A172 (cell line): ENCODE results near the gene SMAD3. TPM values are rescaled to one million over a fixed set of nuclear protein-coding genes. Genes with fewer than 3 reads are reported as not detected.

Experiments used
- DNase-seq: peaks from one replicate; pipeline ENCODE4 v3.0.0-alpha.2; 2015; ENCODE audit warnings: low spot score
- total RNA-seq: library from RNA; depleted of rRNA; stranded (reverse); fragments of >200 nt; shearing (Covaris generic); gene quantifications from 2 replicates; pipeline ENCODE4 v1.2.3, GENCODE V29; 2014

Gene SMAD3
- total RNA-seq, 1 experiment from 2014 or later, result 7.2 TPM

GRCh38 chr15:67179411-67179995, 114.1 kb downstream of the SMAD3 start:
- no peak for DNase-seq

- DNase-seq, result no peak
Measured at GRCh38 chr15:67180035-67180434, 114.6 kb downstream of the SMAD3 start.

DNA sequence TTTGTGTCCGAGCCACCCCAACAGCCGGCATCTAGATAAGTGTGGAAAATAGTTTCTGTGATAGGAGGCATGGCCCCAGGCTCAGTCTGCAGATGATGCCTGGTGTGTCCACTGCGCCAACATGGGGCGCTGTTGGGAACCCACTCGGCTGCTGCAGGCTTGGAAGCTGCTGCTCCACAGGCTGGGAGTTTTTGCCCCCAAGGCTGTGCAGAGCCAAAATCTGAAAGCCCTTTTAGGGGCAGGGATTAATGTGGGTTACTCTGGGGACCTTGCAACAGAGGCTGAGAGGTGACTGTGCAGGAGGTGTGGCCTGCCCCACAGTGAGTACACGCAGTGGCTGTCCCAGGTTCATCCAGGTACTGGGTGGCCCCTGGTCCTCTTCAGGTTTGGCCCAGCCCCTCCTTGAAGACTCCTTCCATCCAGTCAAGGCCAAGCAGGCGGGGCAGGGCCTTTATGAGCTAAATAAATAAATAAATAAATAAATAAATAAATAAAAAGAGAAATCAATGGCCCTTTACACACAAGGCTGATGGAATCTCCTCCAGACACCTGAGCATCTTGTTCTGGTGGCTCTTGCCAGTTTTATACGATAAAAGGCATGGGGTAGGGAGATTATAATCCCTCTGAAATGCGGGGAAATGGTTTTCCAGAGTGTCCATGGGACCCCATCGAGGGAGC, 115.3 kb downstream of the SMAD3 start:
- DNase-seq, result no peak

- DNase-seq, result no peak
Measured at GRCh38 chr15:67181221-67181639, 115.8 kb downstream of the SMAD3 start.

- DNase-seq, result no peak
Measured at GRCh38 chr15:67183443-67184169, 118.2 kb downstream of the SMAD3 start.

GRCh38 chr15:67184208-67184925, 119.0 kb downstream of the SMAD3 start:
- no peak for DNase-seq

- DNase-seq, result no peak
Measured at GRCh38 chr15:67185051-67185450, 119.6 kb downstream of the SMAD3 start.

DNA sequence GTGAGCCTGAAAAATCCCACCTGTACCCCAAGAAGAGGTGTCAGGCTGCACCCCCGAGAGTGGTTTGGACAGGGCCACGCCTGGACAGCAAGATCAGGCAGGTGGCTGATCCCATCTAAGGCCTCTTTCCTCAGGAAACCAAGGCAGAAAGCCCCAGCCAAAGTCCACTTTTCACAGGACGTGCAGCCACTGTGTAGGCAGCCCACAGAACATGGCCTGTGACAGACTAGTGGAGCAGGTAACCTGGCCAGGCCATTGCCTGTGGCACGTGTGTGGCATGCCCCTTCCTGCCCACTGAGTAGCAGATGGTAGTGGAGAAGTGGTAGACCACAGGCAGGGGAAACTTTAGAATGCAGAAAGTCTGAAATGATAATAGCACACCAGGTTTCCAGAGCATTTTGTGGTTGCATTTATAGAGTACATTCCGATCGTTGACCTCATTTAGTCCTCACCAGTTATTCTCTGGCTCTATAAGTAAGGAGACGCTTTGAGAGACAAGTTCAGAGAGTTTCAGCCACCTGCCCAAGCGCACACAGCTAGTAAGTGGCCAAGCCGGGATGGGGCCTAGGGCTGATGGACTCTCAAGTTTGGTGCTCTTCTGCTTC, 120.3 kb downstream of the SMAD3 start:
- DNase-seq, result peak; percentile 63

- DNase-seq, result no peak
Measured at GRCh38 chr15:67186226-67186649, 120.8 kb downstream of the SMAD3 start.

DNA sequence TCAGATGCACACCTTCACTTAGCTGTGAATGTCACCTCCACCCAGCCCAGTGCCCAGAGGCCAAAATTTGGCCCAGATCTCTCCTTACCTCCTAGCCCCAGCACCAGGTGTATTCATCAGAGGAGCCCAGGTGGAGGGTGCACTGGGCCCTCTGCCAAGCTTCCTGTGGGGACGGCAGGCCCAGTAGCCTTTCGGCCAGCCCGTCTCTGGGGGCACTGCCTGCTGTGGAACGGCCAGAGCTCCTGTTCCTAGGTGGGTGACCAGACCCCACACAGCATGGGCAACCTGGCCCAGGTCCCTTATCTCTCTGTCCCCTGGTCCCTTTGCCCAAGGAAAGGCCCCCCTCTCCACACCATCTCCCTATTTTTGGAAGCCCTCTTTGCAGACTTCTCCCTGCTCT, 121.3 kb downstream of the SMAD3 start:
- no peak for DNase-seq

GRCh38 chr15:67187351-67187854, 122.0 kb downstream of the SMAD3 start:
- DNase-seq, result no peak

DNA sequence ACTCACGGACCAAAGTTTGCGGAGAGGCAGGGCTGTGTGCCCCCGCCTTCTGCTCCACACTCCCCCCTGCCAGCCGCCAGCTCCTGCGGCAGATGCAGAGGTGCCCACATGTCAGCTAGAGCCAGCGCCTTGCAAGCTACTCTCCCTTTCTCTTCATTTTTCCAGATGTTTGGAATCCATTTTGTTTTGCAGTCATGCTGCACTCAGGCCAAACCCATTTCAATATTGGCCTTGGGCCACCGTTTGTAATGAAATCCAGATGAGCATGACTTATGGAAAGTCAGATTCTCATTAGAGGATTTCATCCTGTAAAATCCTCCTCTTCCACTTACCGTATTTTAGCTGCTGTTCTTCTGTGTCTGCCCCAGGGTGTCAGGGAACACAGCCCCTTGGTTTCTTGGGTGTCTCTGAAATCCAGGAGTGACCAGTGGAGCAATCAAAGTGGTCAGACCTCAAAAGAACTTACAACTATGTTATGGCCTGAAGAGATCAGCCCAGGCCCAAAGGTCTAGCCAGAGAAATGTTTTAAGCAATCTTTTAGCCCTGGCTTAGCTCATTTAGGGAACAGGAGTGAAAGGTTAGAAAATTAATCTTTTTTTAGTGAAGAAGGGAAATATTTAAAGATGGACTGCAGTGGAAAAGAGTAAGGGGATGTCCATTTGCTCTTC, 123.3 kb downstream of the SMAD3 start:
- no peak for DNase-seq

DNA sequence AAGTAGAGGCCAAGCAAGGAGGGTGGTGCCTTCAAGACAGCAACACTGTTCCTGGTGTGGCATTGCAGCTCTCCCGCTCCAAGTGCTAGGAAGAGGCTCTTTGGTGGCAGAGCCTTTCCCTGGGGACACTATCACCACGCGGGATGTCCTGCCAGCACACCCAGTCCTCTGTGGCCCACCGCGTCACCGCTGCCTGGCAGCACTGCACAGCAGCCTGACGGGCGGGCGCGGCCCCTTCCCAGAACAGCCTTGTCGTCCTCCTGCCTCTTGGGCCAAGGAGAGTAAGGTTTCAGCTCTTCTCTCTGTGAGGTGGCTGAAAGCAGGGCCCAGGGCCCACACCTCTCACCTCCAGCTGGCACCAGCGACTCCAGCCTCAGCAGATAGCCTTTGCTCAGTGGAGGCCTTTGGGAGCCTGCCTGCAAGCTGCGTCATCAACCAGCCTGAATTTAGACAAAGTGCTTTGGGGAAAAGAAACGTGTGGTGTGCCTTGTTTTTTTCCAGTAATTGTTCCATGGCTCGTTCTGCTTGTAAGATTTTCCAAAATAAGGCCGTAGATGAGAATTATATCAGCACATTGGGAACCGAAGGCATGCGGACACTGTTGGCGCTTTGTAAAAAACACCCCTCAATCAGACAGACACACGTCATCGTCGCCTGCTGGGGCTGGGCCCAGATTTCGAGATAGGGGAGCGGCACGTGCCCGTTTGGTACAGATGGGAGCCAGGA, 124.1 kb downstream of the SMAD3 start:
- DNase-seq, result no peak

GRCh38 chr15:67190326-67190725, 124.9 kb downstream of the SMAD3 start:
- no peak for DNase-seq

- no peak for DNase-seq
Measured at GRCh38 chr15:67190813-67191212, 125.4 kb downstream of the SMAD3 start.

DNA sequence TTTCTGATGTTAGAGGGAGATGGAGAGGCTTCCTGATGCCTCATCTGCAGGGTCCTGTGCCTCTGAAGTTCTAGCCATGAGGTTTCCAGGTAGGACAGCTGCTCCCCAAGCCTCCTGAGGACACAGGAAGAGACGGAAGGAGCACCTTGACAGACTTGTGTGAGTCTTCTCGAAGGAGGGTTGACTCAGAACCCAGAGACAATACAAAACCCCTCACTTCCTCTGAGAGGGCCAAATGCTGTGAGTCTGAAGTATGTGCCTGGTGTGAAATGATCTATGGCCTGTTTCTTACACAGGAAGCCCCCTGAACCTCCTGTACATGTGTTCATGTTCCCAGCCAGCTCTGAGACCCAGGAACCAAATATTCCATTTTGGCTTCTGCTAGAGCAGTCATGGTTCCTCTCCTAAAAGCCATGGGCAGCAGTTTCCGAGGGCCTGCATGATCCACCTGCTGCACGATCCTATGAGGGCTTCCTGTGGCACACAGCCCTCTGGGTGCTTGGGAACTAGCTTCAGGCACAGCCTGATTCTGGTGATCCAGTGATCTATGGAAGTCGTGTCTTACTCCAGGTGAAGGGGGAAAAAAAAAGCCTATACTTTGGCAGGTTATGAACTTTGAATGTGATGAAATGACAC, 126.9 kb downstream of the SMAD3 start:
- no peak for DNase-seq

DNA sequence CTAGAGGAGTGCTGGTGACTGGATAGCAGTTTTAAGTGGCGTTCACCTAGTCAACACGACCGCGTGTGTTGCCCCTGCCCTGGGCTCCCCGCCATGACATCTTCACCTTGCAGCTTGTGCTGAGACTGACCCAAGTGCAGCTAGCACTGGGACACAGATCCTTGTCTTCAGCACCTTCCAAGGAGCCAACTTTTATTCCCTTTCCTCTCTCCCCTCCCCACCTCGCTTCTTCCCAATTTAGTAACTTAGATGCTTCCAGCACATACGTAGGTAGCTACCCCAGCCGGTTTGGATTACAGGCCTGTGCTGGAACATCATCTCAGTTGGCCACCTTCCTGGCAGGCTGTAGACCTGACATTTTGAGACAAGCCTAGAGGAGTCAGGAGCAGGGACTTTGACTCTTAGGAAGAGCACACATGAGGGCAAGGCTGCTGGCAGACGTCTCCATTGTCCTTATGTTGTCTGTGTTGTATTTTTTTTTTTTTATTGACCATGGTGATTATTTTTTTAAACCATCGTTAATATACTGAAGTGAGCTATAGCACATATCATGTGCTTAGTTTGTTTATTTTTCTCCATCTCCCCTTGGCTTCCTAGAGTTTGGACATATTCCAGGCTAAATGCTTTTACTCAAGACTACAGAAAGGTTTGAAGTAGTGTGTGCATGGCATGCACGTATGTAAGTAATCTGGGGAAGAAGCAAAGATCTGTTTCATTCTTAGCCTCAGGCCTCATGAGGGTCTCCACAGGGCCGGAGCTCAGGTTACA, 128.0 kb downstream of the SMAD3 start:
- no peak for DNase-seq

GRCh38 chr15:67194171-67195114, 129.0 kb downstream of the SMAD3 start:
- DNase-seq, result no peak
